H9 (cell line): ENCODE results near the gene ECHDC3. TPM values are rescaled to one million over a fixed set of nuclear protein-coding genes. Genes with fewer than 3 reads are reported as not detected.

Source experiments
- DNase-seq: peaks from one replicate; pipeline ENCODE4 v3.0.0-alpha.2; 2017
- H2AFZ ChIP-seq: one replicate; pipeline ENCODE4 v1.6.1; 2013; ENCODE audit warnings: mild to moderate bottlenecking, low read length, control low read depth, moderate library complexity
- H2AK5ac ChIP-seq: 2 replicates; pipeline ENCODE4 v1.6.1; 2013; ENCODE audit warnings: low read length, control low read depth, mixed read lengths; ENCODE audit not compliant: insufficient read length
- H2BK120ac ChIP-seq: one replicate; pipeline ENCODE4 v1.6.1; 2013; ENCODE audit warnings: low read depth, mild to moderate bottlenecking, low read length, control low read depth, inconsistent platforms; ENCODE audit not compliant: poor library complexity, severe bottlenecking
- H2BK12ac ChIP-seq: 2 replicates; pipeline ENCODE4 v1.6.1; 2013; ENCODE audit warnings: low read length, control low read depth, mixed read lengths, low read depth; ENCODE audit not compliant: insufficient read length
- H2BK15ac ChIP-seq: 2 replicates; pipeline ENCODE4 v1.6.1; 2013; ENCODE audit warnings: low read depth, low read length, control low read depth
- H2BK20ac ChIP-seq: one replicate; pipeline ENCODE4 v1.6.1; 2013; ENCODE audit warnings: low read depth, mild to moderate bottlenecking, low read length, control low read depth, inconsistent platforms; ENCODE audit not compliant: poor library complexity, severe bottlenecking
- H2BK5ac ChIP-seq: 2 replicates; pipeline ENCODE4 v1.6.1; 2013; ENCODE audit warnings: low read length, control low read depth, mixed read lengths; ENCODE audit not compliant: insufficient read length
- H3K14ac ChIP-seq: 2 replicates; pipeline ENCODE4 v1.6.1; 2013; ENCODE audit warnings: low read length, control low read depth; ENCODE audit not compliant: insufficient read depth
- H3K18ac ChIP-seq: 2 replicates; pipeline ENCODE4 v1.6.1; 2013; ENCODE audit warnings: low read depth, mild to moderate bottlenecking, mixed read lengths, low read length, control low read depth; ENCODE audit not compliant: insufficient read length
- H3K23ac ChIP-seq: 2 replicates; pipeline ENCODE4 v1.6.1; 2013; ENCODE audit warnings: low read length, control low read depth, mixed read lengths, low read depth; ENCODE audit not compliant: insufficient read length
- H3K23me2 ChIP-seq: 2 replicates; pipeline ENCODE4 v1.6.1; 2013; ENCODE audit warnings: low read depth, mild to moderate bottlenecking, mixed read lengths, low read length, control low read depth; ENCODE audit not compliant: insufficient read length, poor library complexity, severe bottlenecking
- H3K27ac ChIP-seq: 2 replicates; pipeline ENCODE4 v1.5.1; 2013; ENCODE audit warnings: low read length, control low read depth, mixed read lengths, low read depth; ENCODE audit not compliant: insufficient read length
- H3K27me3 ChIP-seq: 2 replicates; pipeline ENCODE4 v1.6.1; 2013; ENCODE audit warnings: low read length, control low read depth, inconsistent platforms; ENCODE audit not compliant: insufficient read depth
- H3K4ac ChIP-seq: 2 replicates; pipeline ENCODE4 v1.6.1; 2013; ENCODE audit warnings: low read depth, mild to moderate bottlenecking, control low read depth, inconsistent platforms, low read length, moderate library complexity
- H3K4me1 ChIP-seq: 2 replicates; pipeline ENCODE4 v1.6.1; 2013; ENCODE audit warnings: low read length, control low read depth, inconsistent platforms; ENCODE audit not compliant: insufficient read depth
- H3K4me2 ChIP-seq: 2 replicates; pipeline ENCODE4 v1.6.1; 2013; ENCODE audit warnings: low read length, control low read depth, mixed read lengths; ENCODE audit not compliant: insufficient read length, insufficient read depth
- H3K56ac ChIP-seq: 2 replicates; pipeline ENCODE4 v1.6.1; 2013; ENCODE audit warnings: low read depth, mild to moderate bottlenecking, mixed read lengths, low read length, control low read depth; ENCODE audit not compliant: insufficient read length
- H3K79me1 ChIP-seq: 2 replicates; pipeline ENCODE4 v1.6.1; 2013; ENCODE audit warnings: low read depth, mild to moderate bottlenecking, moderate library complexity, low read length, control low read depth, inconsistent platforms; ENCODE audit not compliant: insufficient read depth, poor library complexity, severe bottlenecking
- H3K79me2 ChIP-seq: 2 replicates; pipeline ENCODE4 v1.6.1; 2013; ENCODE audit warnings: low read length, control low read depth, inconsistent platforms; ENCODE audit not compliant: insufficient read depth
- H3K9ac ChIP-seq: 2 replicates; pipeline ENCODE4 v1.6.1; 2013; ENCODE audit warnings: low read length, control low read depth, mixed read lengths; ENCODE audit not compliant: insufficient read length; ENCODE audit errors: extremely low read depth
- H3K9me3 ChIP-seq: one replicate; pipeline ENCODE4 v1.6.1; 2013; ENCODE audit warnings: low read depth, low read length, inconsistent platforms; ENCODE audit not compliant: control insufficient read depth
- H3T11ph ChIP-seq: one replicate; pipeline ENCODE4 v1.6.1; 2013; ENCODE audit warnings: mild to moderate bottlenecking, low read length, control low read depth, inconsistent platforms
- H4K20me1 ChIP-seq: one replicate; pipeline ENCODE4 v1.6.1; 2013; ENCODE audit not compliant: control insufficient read depth, insufficient read length, insufficient read depth
- H4K5ac ChIP-seq: 2 replicates; pipeline ENCODE4 v1.6.1; 2013; ENCODE audit warnings: low read depth, mild to moderate bottlenecking, mixed read lengths, low read length, control low read depth; ENCODE audit not compliant: insufficient read length
- H4K8ac ChIP-seq: replicated peaks from 2 replicates; pipeline ENCODE4 v1.6.1; 2013; ENCODE audit warnings: low read length, control low read depth, mixed read lengths, low read depth; ENCODE audit not compliant: insufficient read length
- H4K91ac ChIP-seq: 2 replicates; pipeline ENCODE4 v1.6.1; 2013; ENCODE audit warnings: low read depth, mild to moderate bottlenecking, moderate library complexity, mixed read lengths, low read length, control low read depth; ENCODE audit not compliant: insufficient read length
- H3K27ac Mint-ChIP-seq, 3 experiments: 2 replicates in 2 of 3; 3 replicates in 1 of 3; pipeline ENCODE4 v1.8.0; 2020 to 2021; ENCODE audit warnings: mixed read lengths in 3 of 3, mild to moderate bottlenecking in 1 of 3, moderate library complexity in 1 of 3
- H3K27me3 Mint-ChIP-seq: 2 replicates; pipeline ENCODE4 v1.8.0; 2021; ENCODE audit warnings: low read depth, mild to moderate bottlenecking, moderate library complexity, mixed read lengths
- H3K36me3 Mint-ChIP-seq, 3 experiments: 2 replicates in 2 of 3; 3 replicates in 1 of 3; pipeline ENCODE4 v1.8.0; 2020 to 2021; ENCODE audit warnings: low read depth in 3 of 3, mixed read lengths in 3 of 3; ENCODE audit not compliant: insufficient read depth in 1 of 3
- H3K4me1 Mint-ChIP-seq, 2 experiments: 2 replicates each; pipeline ENCODE4 v1.8.0; 2020; ENCODE audit warnings: mixed read lengths in 2 of 2
- H3K4me3 Mint-ChIP-seq, 2 experiments: 2 replicates in 1 of 2; 3 replicates in 1 of 2; pipeline ENCODE4 v1.8.0; 2020 to 2021; ENCODE audit warnings: mild to moderate bottlenecking in 2 of 2, mixed read lengths in 2 of 2, moderate library complexity in 1 of 2
- H3K9me3 Mint-ChIP-seq, 2 experiments: 2 replicates in 1 of 2; 3 replicates in 1 of 2; pipeline ENCODE4 v1.8.0; 2020; ENCODE audit warnings: mild to moderate bottlenecking in 2 of 2, mixed read lengths in 2 of 2, moderate library complexity in 1 of 2
- WGBS: extraction: QIAGEN DNeasy Blood & Tissue Kit; methylation state at CpG from one replicate; pipeline ENCODE4 v1.1.7; 2013; ENCODE audit warnings: missing lambda C conversion rate, low lambda C conversion rate, mixed read lengths; ENCODE audit not compliant: insufficient read length; ENCODE audit errors: extremely low coverage; 5-methylcytosine and 5-hydroxymethylcytosine counted together
- total RNA-seq: library from RNA; stranded (reverse); gene quantifications from 2 replicates; pipeline ENCODE4 v1.2.1, GENCODE V29; 2021
- TF ChIP-seq, protein P1 (sequence below): fragments of 200-600 bp; sonication (generic); conservative IDR thresholded peaks from 3 replicates; pipeline ENCODE4 v1.8.0; 2021; ENCODE audit warnings: antibody characterized with exemption, mild to moderate bottlenecking

ECHDC3 gene
- total RNA-seq, 1 experiment from 2014 or later = 9.3 TPM

DNA sequence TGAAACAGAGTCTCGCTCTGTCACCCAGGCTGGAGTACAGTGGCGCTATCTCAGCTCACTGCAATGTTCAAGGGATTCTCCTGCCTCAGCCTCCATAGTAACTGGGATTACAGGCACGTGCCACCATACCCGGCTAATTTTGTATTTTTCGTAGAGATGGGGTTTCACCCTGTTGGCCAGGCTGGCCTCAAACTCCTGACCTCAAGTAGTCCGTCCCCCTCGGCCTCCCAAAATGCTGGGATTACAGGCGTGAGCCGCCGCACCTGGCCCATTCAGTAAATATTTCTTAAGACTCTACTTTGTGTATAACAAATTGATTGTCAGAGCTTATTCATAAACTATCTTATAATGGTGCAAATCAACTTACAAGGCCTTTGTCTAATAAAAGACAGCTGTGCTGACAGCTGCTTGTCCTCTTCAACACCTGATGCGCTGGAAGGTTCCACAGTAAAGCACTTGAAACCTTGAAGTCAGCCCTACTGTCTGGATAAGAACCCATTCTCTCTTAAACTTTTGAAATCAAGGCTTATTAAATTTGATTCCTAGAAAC is 14.7 kb downstream of the ECHDC3 start:
- Mint-ChIP-seq H3K4me3 (no peak overlapping the region), H3K4me1 (peaks cover 5 to 6% of the 10 kb centered on the region in 2 experiments; a peak in 3 of 4 replicates), H3K27me3 (no peaks in the 10 kb centered on the region), H3K27ac (no peak overlapping the region), H3K9me3 (no peaks in the 10 kb centered on the region), H3K36me3 (peaks cover 1 to 6% (median 5%) of the 10 kb centered on the region in 3 experiments; a peak in 1 of 7 replicates)
- H3K9me3 ChIP-seq = no peaks in the 10 kb centered on the region
- H3K4me2 ChIP-seq = no peak overlapping the region
- no peak for DNase-seq
- H3K18ac ChIP-seq = no peak overlapping the region
- H3K14ac ChIP-seq = no peak overlapping the region
- H4K8ac ChIP-seq = no peak overlapping the region
- H2BK20ac ChIP-seq = no peak overlapping the region
- H3K9ac ChIP-seq = no peak overlapping the region
- no peak overlapping the region for H3T11ph ChIP-seq
- TF ChIP-seq, protein P1, sequence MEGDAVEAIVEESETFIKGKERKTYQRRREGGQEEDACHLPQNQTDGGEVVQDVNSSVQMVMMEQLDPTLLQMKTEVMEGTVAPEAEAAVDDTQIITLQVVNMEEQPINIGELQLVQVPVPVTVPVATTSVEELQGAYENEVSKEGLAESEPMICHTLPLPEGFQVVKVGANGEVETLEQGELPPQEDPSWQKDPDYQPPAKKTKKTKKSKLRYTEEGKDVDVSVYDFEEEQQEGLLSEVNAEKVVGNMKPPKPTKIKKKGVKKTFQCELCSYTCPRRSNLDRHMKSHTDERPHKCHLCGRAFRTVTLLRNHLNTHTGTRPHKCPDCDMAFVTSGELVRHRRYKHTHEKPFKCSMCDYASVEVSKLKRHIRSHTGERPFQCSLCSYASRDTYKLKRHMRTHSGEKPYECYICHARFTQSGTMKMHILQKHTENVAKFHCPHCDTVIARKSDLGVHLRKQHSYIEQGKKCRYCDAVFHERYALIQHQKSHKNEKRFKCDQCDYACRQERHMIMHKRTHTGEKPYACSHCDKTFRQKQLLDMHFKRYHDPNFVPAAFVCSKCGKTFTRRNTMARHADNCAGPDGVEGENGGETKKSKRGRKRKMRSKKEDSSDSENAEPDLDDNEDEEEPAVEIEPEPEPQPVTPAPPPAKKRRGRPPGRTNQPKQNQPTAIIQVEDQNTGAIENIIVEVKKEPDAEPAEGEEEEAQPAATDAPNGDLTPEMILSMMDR = no peak
- no peak overlapping the region for H4K91ac ChIP-seq
- H3K23ac ChIP-seq = no peak overlapping the region
- no CpG with 5 or more reads among the region's 11 CpGs for WGBS
- H2AFZ ChIP-seq = no peak overlapping the region
- no peak overlapping the region for H2AK5ac ChIP-seq
- no peak overlapping the region for H3K4ac ChIP-seq
- H3K79me1 ChIP-seq = no peaks in the 10 kb centered on the region
- no peaks in the 10 kb centered on the region for H3K4me1 ChIP-seq
- no peaks in the 10 kb centered on the region for H3K23me2 ChIP-seq
- no peaks in the 10 kb centered on the region for H3K79me2 ChIP-seq
- no peak overlapping the region for H3K27ac ChIP-seq
- H2BK5ac ChIP-seq = no peak overlapping the region
- no peaks in the 10 kb centered on the region for H4K20me1 ChIP-seq
- no peak overlapping the region for H2BK120ac ChIP-seq
- no peak overlapping the region for H2BK15ac ChIP-seq
- H3K27me3 ChIP-seq = no peaks in the 10 kb centered on the region
- H2BK12ac ChIP-seq = no peak overlapping the region
- no peak overlapping the region for H4K5ac ChIP-seq
- no peak overlapping the region for H3K56ac ChIP-seq
